Fibroblast of the conjunctiva (primary cell): ENCODE data around the gene FRMD4A.

Experiments
- DNase-seq: peaks from one replicate; pipeline ENCODE4 v3.0.0-alpha.2; 2010; ENCODE audit warnings: low read depth

The FRMD4A gene

GRCh38 chr10:13671904-13672303, 658.8 kb downstream of the FRMD4A start:
- DNase-seq: no peak

GRCh38 chr10:13670311-13670710, 660.4 kb downstream of the FRMD4A start:
- no peak for DNase-seq

GRCh38 chr10:13669901-13670300, 660.8 kb downstream of the FRMD4A start:
- DNase-seq: no peak

GRCh38 chr10:13669182-13669855, 661.4 kb downstream of the FRMD4A start:
- no peak for DNase-seq

- no peak for DNase-seq
These were observed 662.6 kb downstream of the FRMD4A start for GRCh38 chr10:13668126-13668525.

- DNase-seq: no peak
These were observed 665.0 kb downstream of the FRMD4A start for GRCh38 chr10:13665516-13666262.

- no peak for DNase-seq
These were observed 669.5 kb downstream of the FRMD4A start for GRCh38 chr10:13661256-13661655.

GRCh38 chr10:13660551-13660920, 670.2 kb downstream of the FRMD4A start:
- DNase-seq: no peak

GRCh38 chr10:13659887-13660550, 670.7 kb downstream of the FRMD4A start:
- peak; percentile 26 for DNase-seq

- DNase-seq: no peak
These were observed 671.6 kb downstream of the FRMD4A start for GRCh38 chr10:13658871-13659685.

GRCh38 chr10:13658264-13658663, 672.5 kb downstream of the FRMD4A start:
- no peak for DNase-seq

GRCh38 chr10:13657101-13657680, 673.5 kb downstream of the FRMD4A start:
- no peak for DNase-seq

GRCh38 chr10:13656337-13657100, 674.2 kb downstream of the FRMD4A start:
- no peak for DNase-seq

- no peak for DNase-seq
These were observed 675.9 kb downstream of the FRMD4A start for GRCh38 chr10:13654846-13655245.

- no peak for DNase-seq
These were observed 676.5 kb downstream of the FRMD4A start for GRCh38 chr10:13654118-13654830.

- DNase-seq: no peak
These were observed 677.9 kb downstream of the FRMD4A start for GRCh38 chr10:13652860-13653259.

- DNase-seq: no peak
These were observed 678.6 kb downstream of the FRMD4A start for GRCh38 chr10:13651969-13652720.

GRCh38 chr10:13650961-13651360, 679.8 kb downstream of the FRMD4A start:
- DNase-seq: no peak

GRCh38 chr10:13649844-13650520, 680.7 kb downstream of the FRMD4A start:
- DNase-seq: no peak
